Measurements from ENCODE around the gene LTBP1.

DNA sequence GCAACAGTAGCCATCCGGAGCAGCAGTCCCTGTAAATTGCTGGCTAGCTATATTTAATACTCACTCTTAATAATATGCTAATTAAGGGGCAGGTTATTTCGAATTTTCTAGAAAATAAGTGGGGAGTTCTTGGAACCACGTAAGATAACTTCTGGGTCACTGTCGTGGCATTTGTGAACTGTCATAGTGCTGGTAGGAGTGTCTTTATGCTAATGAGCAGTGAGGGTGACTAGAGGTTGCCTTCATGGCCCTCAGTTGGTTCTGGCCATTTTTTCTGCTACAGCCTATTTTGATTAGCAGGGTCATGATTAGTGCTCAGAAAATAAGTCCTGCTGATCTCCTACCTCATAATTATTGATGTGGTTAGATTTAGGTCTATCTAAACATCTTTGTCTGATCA is 279.8 kb downstream of the LTBP1 start:
- TF ChIP-seq, protein P1, sequence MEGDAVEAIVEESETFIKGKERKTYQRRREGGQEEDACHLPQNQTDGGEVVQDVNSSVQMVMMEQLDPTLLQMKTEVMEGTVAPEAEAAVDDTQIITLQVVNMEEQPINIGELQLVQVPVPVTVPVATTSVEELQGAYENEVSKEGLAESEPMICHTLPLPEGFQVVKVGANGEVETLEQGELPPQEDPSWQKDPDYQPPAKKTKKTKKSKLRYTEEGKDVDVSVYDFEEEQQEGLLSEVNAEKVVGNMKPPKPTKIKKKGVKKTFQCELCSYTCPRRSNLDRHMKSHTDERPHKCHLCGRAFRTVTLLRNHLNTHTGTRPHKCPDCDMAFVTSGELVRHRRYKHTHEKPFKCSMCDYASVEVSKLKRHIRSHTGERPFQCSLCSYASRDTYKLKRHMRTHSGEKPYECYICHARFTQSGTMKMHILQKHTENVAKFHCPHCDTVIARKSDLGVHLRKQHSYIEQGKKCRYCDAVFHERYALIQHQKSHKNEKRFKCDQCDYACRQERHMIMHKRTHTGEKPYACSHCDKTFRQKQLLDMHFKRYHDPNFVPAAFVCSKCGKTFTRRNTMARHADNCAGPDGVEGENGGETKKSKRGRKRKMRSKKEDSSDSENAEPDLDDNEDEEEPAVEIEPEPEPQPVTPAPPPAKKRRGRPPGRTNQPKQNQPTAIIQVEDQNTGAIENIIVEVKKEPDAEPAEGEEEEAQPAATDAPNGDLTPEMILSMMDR (conservative IDR thresholded peaks at IDR 0.05; ENCODE audit: low read depth in 2 of 2) = no peak
- TF ChIP-seq EZH2phosphoT487 (IDR thresholded peaks at IDR 0.05; ENCODE audit: unreplicated experiment) = no peak

All from GM23338 (cell line).